Measurements from ENCODE around the gene MIA. TPM values are rescaled to one million over a fixed set of nuclear protein-coding genes. Genes with fewer than 3 reads are reported as not detected.
A peak's percentile ranks its signal among the peaks of the same experiment; 100 is the strongest.
"Not testable (repeated sequence)": the region's sequence is repeated elsewhere in the genome, so short reads cannot be mapped to it uniquely, and the experiment has no call there.

Gene MIA
- total RNA-seq, 2 donors from 2014 or later = not detected

- H3K27ac Mint-ChIP-seq, H3K36me3 Mint-ChIP-seq, H3K9me3 Mint-ChIP-seq: not testable (repeated sequence)
- DNase-seq (ENCODE audit: low spot score in 2 of 2) (peak; percentile 49 to 66), ATAC-seq (peak in 1 of 2 donors; percentile 13)
Measured at GRCh38 chr19:40819479-40820234, 44.3 kb downstream of the MIA start.

GRCh38 chr19:40822161-40822560, 46.8 kb downstream of the MIA start:
- peaks cover 2% of the 10 kb centered on the region in 2 donors for H3K9me3 Mint-ChIP-seq
- peaks cover 6% of the 10 kb centered on the region in 2 donors for H3K36me3 Mint-ChIP-seq
- peak overlapping the region in 1 of 2 donors; percentile 46 for H3K27ac Mint-ChIP-seq
- ATAC-seq (no peak), DNase-seq (ENCODE audit: low spot score in 2 of 2) (peak in 1 of 2 donors; percentile 39)

DNA sequence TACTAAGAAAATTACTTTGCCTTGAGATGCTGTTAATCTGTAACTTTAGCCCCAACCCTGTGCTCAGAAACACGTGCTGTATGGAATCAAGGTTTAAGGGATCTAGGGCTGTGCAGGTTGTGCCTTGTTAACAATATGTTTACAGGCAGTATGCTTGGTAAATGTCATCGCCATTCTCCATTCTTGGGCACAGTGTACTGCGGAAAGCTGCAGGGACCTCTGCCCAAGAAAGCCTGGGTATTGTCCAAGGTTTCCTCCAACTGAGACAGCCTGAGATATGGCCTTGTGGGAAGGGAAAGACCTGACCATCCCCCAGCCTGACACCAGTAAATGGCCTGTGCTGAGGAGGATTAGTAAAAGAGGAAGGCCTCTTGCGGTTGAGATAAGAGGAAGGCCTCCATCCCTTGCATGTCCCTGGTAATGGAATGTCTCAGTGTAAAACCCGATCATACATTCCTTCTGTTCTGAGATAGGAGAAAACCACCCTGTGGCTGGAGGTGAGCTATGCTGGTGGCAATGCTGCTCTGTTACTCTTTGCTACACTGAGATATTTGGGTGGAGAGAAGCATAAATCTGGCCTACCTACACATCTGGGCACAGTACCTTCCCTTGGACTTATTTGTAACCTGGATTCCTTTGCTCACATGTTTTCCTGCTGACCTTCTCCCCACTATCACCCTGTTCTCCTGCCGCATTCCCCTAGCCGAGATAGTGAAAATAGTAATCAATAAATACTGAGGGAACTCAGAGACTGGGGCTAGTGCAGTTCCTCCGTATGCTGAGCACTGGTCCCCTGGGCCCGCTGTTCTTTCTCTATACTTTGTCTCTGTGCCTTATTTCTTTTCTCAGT, 47.6 kb downstream of the MIA start:
- not testable (repeated sequence) for H3K27ac Mint-ChIP-seq, H3K36me3 Mint-ChIP-seq, H3K9me3 Mint-ChIP-seq, ATAC-seq
- DNase-seq (ENCODE audit: low spot score in 2 of 2) = peak in 1 of 2 donors; percentile 9

- ATAC-seq, H3K36me3 Mint-ChIP-seq, H3K9me3 Mint-ChIP-seq: not testable (repeated sequence)
- peak in 1 of 2 donors; percentile 41 for DNase-seq (ENCODE audit: low spot score in 2 of 2)
- H3K27ac Mint-ChIP-seq = peak overlapping the region in 1 of 2 donors; percentile 31
Measured at GRCh38 chr19:40824916-40825315, 49.6 kb downstream of the MIA start.

GRCh38 chr19:40825460-40826095, 50.3 kb downstream of the MIA start:
- DNase-seq (ENCODE audit: low spot score in 2 of 2); H3K36me3 Mint-ChIP-seq; ATAC-seq; H3K9me3 Mint-ChIP-seq: not testable (repeated sequence)
- peak overlapping the region in 1 of 2 donors; percentile 31 for H3K27ac Mint-ChIP-seq

- not testable (repeated sequence) for ATAC-seq, H3K9me3 Mint-ChIP-seq, H3K36me3 Mint-ChIP-seq
Measured at GRCh38 chr19:40826312-40826698, 51.0 kb downstream of the MIA start.

DNA sequence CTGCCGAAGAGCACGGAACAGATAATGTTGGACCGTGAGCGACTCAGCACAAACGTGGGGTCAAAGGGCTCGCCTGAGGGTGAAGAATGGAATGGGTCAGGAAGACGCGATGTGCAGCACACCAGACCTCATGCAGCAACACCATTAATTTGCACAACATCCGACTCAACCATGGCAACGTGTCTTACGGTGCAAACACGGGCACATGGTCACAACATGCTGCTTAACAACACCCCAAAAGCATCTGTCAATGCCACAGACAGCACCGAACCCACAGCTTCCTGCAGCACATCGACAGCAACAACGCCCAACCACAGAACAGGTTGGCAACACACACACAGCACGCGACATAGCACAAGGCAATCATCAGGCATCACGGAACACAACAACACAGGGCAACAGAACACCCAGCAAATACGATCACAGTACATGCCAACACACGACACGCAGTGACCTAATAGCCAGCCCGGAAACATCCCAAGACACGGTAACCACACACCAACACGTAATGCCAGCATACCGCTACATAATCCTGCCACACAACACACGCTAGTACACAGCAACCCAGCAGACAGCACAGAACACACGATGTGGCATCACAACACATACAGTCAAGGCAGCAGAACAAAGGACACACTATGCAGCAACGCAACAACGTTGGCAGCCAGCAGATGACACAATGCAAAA, 51.5 kb downstream of the MIA start:
- DNase-seq (ENCODE audit: low spot score in 2 of 2) (peak in 1 of 2 donors; percentile 49), ATAC-seq (peak; percentile 67 to 75)
- not testable (repeated sequence) for H3K27ac Mint-ChIP-seq, H3K36me3 Mint-ChIP-seq, H3K9me3 Mint-ChIP-seq

More at GRCh38 chr19:40826312-40826698, 51.0 kb downstream of the MIA start:
- not testable (repeated sequence) for H3K27ac Mint-ChIP-seq; DNase-seq (ENCODE audit: low spot score in 2 of 2)

Other genes starting within 250 kb of the MIA start
- 100 to 1,000 TPM; 108 to 173 TPM for gene SHKBP1, start 198.6 kb upstream of the MIA start, total RNA-seq
- 100 to 1,000 TPM; 178 to 245 TPM for gene LTBP4, start 174.2 kb upstream of the MIA start, total RNA-seq
- 10 to 100 TPM; 18.0 to 20.2 TPM for gene NUMBL, start 84.9 kb upstream of the MIA start, total RNA-seq
- 10 to 100 TPM; 25.5 to 39.8 TPM for gene COQ8B, start 58.6 kb upstream of the MIA start, total RNA-seq
- 1 to 10 TPM; 8.3 to 9.4 TPM for gene ITPKC, start 58.4 kb upstream of the MIA start, total RNA-seq
- gene ACTMAP, start 25.0 kb upstream of the MIA start, total RNA-seq = 10 to 100 TPM; 21.4 to 23.2 TPM
- 100 to 1,000 TPM; 197 to 227 TPM for gene SNRPA, start 24.3 kb upstream of the MIA start, total RNA-seq
- gene RAB4B, start 2.7 kb downstream of the MIA start, total RNA-seq = 10 to 100 TPM; 42.8 to 60.6 TPM
- 10 to 100 TPM; 88.3 to 96.7 TPM for gene EGLN2, start 23.7 kb downstream of the MIA start, total RNA-seq
- under 1 TPM in 1 of 2 donors, not detected in 1; 0.23 TPM for gene CYP2A6, start 74.9 kb downstream of the MIA start, total RNA-seq
- not detected for gene CYP2A7, start 106.7 kb downstream of the MIA start, total RNA-seq
- not detected for gene CYP2B6, start 215.8 kb downstream of the MIA start, total RNA-seq